KMS-11 (cell line): ENCODE data around the gene B4GALNT1.
A peak's percentile ranks its signal among the peaks of the same experiment; 100 is the strongest.

Experiments
- H2AFZ ChIP-seq: fragments of 200-600 bp; sonication (generic); 2 replicates; pipeline ENCODE4 v1.6.1; 2016; ENCODE audit warnings: antibody characterized with exemption, mixed run types, low read depth
- H3K27ac ChIP-seq: fragments of 200-600 bp; sonication (generic); 2 replicates; pipeline ENCODE4 v1.6.1; 2016; ENCODE audit warnings: mild to moderate bottlenecking, mixed run types
- H3K27me3 ChIP-seq: fragments of 200-600 bp; sonication (generic); 2 replicates; pipeline ENCODE4 v1.6.1; 2017; ENCODE audit warnings: mild to moderate bottlenecking, low read depth, mixed run types, moderate library complexity; ENCODE audit not compliant: insufficient read depth
- H3K36me3 ChIP-seq: fragments of 200-600 bp; sonication (generic); 2 replicates; pipeline ENCODE4 v1.6.1; 2017; ENCODE audit warnings: mild to moderate bottlenecking, mixed run types; ENCODE audit not compliant: insufficient read depth
- H3K4me1 ChIP-seq: fragments of 200-600 bp; sonication (generic); 2 replicates; pipeline ENCODE4 v1.6.1; 2016; ENCODE audit warnings: mild to moderate bottlenecking, low read depth, mixed run types; ENCODE audit not compliant: poor library complexity, severe bottlenecking
- H3K4me2 ChIP-seq: fragments of 200-600 bp; sonication (generic); 2 replicates; pipeline ENCODE4 v1.7.0; 2016; ENCODE audit warnings: mild to moderate bottlenecking, mixed run types
- H3K4me3 ChIP-seq: fragments of 200-600 bp; sonication (generic); IDR thresholded peaks from 2 replicates; pipeline ENCODE4 v1.6.1; 2017; ENCODE audit warnings: low read depth, low read length, mixed read lengths; ENCODE audit not compliant: insufficient read depth
- H3K79me2 ChIP-seq: fragments of 200-600 bp; sonication (generic); 2 replicates; pipeline ENCODE4 v1.6.1; 2016; ENCODE audit warnings: low read depth, mixed run types; ENCODE audit not compliant: insufficient read depth
- H3K9ac ChIP-seq: fragments of 200-600 bp; sonication (generic); 2 replicates; pipeline ENCODE4 v1.6.1; 2016; ENCODE audit warnings: mild to moderate bottlenecking, mixed run types
- H4K20me1 ChIP-seq: fragments of 200-600 bp; sonication (generic); 2 replicates; pipeline ENCODE4 v1.6.1; 2016; ENCODE audit warnings: mild to moderate bottlenecking, mixed run types; ENCODE audit not compliant: insufficient read depth
- CTCF ChIP-seq: fragments of 200-600 bp; sonication (generic); conservative IDR thresholded peaks from 2 replicates; pipeline ENCODE4 v1.6.1; 2017; ENCODE audit warnings: low read depth, mild to moderate bottlenecking, antibody characterized with exemption, low read length, moderate library complexity, mixed read lengths

The B4GALNT1 gene

GRCh38 chr12:57612711-57613426 lies 20.1 kb downstream of the B4GALNT1 start:
- no peaks in the 10 kb centered on the region for H3K36me3 ChIP-seq
- no peak overlapping the region; the same call in 1 of the 2 replicates for H3K9ac ChIP-seq
- H3K4me3 ChIP-seq: no peak overlapping the region
- peak overlapping the region; percentile 88 for H3K4me2 ChIP-seq
- no peaks in the 10 kb centered on the region for H3K79me2 ChIP-seq
- peak overlapping the region; percentile 69; the same call in 1 of the 2 replicates for H3K27ac ChIP-seq
- TF ChIP-seq CTCF: no peak
- H4K20me1 ChIP-seq: no peaks in the 10 kb centered on the region
- H3K27me3 ChIP-seq: no peaks in the 10 kb centered on the region
- H2AFZ ChIP-seq: peak overlapping the region; percentile 45; the same call in 1 of the 2 replicates
- H3K4me1 ChIP-seq: peaks cover 45% of the 10 kb centered on the region

GRCh38 chr12:57611827-57612710 lies 20.9 kb downstream of the B4GALNT1 start:
- Histone ChIP-seq H3K36me3 (no peaks in the 10 kb centered on the region), H4K20me1 (no peaks in the 10 kb centered on the region), H3K4me1 (peaks cover 45% of the 10 kb centered on the region), H3K27ac (peak overlapping the region; percentile 69; the same call in 1 of the 2 replicates), H3K4me2 (peak overlapping the region; percentile 88), H3K9ac (peak overlapping the region; percentile 92), H3K79me2 (no peaks in the 10 kb centered on the region), H2AFZ (peak overlapping the region; percentile 99; the same call in 1 of the 2 replicates), H3K4me3 (no peak overlapping the region), H3K27me3 (no peaks in the 10 kb centered on the region)
- no peak for TF ChIP-seq CTCF

GRCh38 chr12:57611108-57611826 lies 21.7 kb downstream of the B4GALNT1 start, which contains the start of gene ARHGEF25:
Gene ARHGEF25, plus strand, starts transcription at chr12:57611435. Its CDS starts 460 bp downstream, at chr12:57611895.
- Histone ChIP-seq H3K27me3 (no peaks in the 10 kb centered on the region), H3K4me3 (no peak within 1 kb of the TSS), H4K20me1 (no peaks in the 10 kb centered on the region), H3K36me3 (no peaks in the 10 kb centered on the region), H2AFZ (peak within 1 kb of the TSS; percentile 99), H3K9ac (peak within 1 kb of the TSS; percentile 92), H3K4me2 (peak within 1 kb of the TSS; percentile 88), H3K27ac (peak within 1 kb of the TSS; percentile 62), H3K4me1 (peaks cover 47% of the 10 kb centered on the region), H3K79me2 (no peaks in the 10 kb centered on the region)
- TF ChIP-seq CTCF: no peak

GRCh38 chr12:57610554-57611107 lies 22.4 kb downstream of the B4GALNT1 start:
- Histone ChIP-seq H3K4me2 (peak overlapping the region; percentile 88), H4K20me1 (no peaks in the 10 kb centered on the region), H3K9ac (peak overlapping the region; percentile 92), H3K36me3 (no peaks in the 10 kb centered on the region), H2AFZ (peak overlapping the region; percentile 99), H3K4me1 (peaks cover 53% of the 10 kb centered on the region), H3K4me3 (no peak overlapping the region), H3K27ac (peak overlapping the region; percentile 62), H3K27me3 (no peaks in the 10 kb centered on the region), H3K79me2 (no peaks in the 10 kb centered on the region)
- no peak for TF ChIP-seq CTCF
